Endothelial cell (in vitro differentiated cells): Measurements from ENCODE around the gene SLC30A7. TPM values are rescaled to one million over a fixed set of nuclear protein-coding genes. Genes with fewer than 3 reads are reported as not detected.

Experiments used
- DNase-seq: peaks from one replicate; pipeline ENCODE4 v3.0.0; 2021; ENCODE audit warnings: low spot score
- H3K27ac Mint-ChIP-seq: one replicate; pipeline ENCODE4 v1.8.0; 2021; ENCODE audit warnings: mixed read lengths, inconsistent platforms; ENCODE audit not compliant: unreplicated experiment
- H3K27me3 Mint-ChIP-seq: one replicate; pipeline ENCODE4 v1.8.0; 2021; ENCODE audit warnings: mild to moderate bottlenecking, moderate library complexity, mixed read lengths, inconsistent platforms; ENCODE audit not compliant: unreplicated experiment
- H3K36me3 Mint-ChIP-seq: one replicate; pipeline ENCODE4 v1.8.0; 2021; ENCODE audit warnings: mild to moderate bottlenecking, low read depth, mixed read lengths, inconsistent platforms; ENCODE audit not compliant: unreplicated experiment
- H3K4me1 Mint-ChIP-seq: one replicate; pipeline ENCODE4 v1.8.0; 2021; ENCODE audit warnings: mild to moderate bottlenecking, mixed read lengths, inconsistent platforms; ENCODE audit not compliant: unreplicated experiment
- H3K4me3 Mint-ChIP-seq: one replicate; pipeline ENCODE4 v1.8.0; 2021; ENCODE audit warnings: mild to moderate bottlenecking, mixed read lengths, inconsistent platforms; ENCODE audit not compliant: unreplicated experiment
- H3K9me3 Mint-ChIP-seq: one replicate; pipeline ENCODE4 v1.8.0; 2021; ENCODE audit warnings: mixed read lengths, inconsistent platforms; ENCODE audit not compliant: unreplicated experiment
- total RNA-seq: library from RNA; stranded (reverse); fragmentation: NEBNext Ultra II Directional; extraction: Animal tissue kit (Norgen Biotek cat#: 25700); gene quantifications from one replicate; pipeline ENCODE4 v1.2.1, GENCODE V29; 2021; ENCODE audit not compliant: unreplicated experiment
- TF ChIP-seq, protein P1 (sequence below): fragments of 200-600 bp; sonication (generic); IDR thresholded peaks from one replicate; pipeline ENCODE4 v1.5.0; 2021; ENCODE audit warnings: antibody characterized with exemption; ENCODE audit not compliant: unreplicated experiment

SLC30A7 gene
- total RNA-seq, 1 donor from 2014 or later, result 33.2 TPM

DNA sequence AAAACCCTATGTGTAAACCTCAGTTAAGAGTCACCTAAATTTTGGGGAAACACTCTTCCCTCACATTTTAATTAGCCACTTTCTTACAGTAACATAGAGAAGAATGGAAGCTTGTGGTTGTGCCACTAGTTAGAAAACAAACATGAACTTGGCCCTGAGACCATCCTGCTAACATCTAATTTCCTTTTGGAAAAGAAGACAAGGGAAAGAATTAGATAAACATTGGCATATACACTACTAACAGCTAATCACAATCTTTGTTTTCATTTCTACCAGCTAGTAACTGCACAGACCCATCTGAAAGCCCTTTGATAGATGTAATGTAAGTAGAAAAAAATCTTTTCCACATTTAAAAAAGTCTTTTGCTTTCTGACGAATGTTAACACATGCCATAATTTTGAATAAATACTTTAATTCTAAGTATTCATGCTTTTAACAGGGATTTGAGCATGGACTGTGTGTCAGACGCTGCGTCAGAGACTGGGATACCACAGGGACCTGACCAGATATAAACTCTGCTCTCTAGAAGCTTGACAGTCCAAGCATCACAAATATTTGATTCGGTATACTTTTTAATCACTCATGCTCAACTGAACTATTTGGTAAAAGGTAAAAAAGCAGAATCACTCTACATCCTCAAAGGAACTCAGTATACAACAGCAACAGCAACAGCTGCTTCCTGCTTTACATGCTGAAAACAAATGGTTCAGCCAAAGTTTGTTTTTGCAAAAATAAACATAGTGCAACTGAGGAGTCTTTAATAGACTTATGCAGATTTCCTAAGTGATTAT lies 99.5 kb downstream of the SLC30A7 start:
- H3K27ac Mint-ChIP-seq, result peak overlapping the region; percentile 97
- DNase-seq, result no peak
- TF ChIP-seq, protein P1, sequence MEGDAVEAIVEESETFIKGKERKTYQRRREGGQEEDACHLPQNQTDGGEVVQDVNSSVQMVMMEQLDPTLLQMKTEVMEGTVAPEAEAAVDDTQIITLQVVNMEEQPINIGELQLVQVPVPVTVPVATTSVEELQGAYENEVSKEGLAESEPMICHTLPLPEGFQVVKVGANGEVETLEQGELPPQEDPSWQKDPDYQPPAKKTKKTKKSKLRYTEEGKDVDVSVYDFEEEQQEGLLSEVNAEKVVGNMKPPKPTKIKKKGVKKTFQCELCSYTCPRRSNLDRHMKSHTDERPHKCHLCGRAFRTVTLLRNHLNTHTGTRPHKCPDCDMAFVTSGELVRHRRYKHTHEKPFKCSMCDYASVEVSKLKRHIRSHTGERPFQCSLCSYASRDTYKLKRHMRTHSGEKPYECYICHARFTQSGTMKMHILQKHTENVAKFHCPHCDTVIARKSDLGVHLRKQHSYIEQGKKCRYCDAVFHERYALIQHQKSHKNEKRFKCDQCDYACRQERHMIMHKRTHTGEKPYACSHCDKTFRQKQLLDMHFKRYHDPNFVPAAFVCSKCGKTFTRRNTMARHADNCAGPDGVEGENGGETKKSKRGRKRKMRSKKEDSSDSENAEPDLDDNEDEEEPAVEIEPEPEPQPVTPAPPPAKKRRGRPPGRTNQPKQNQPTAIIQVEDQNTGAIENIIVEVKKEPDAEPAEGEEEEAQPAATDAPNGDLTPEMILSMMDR, result no peak
- H3K9me3 Mint-ChIP-seq, result no peaks in the 10 kb centered on the region
- peaks cover 15% of the 10 kb centered on the region for H3K36me3 Mint-ChIP-seq
- H3K27me3 Mint-ChIP-seq, result peaks cover 7% of the 10 kb centered on the region
- H3K4me3 Mint-ChIP-seq, result no peak overlapping the region
- peaks cover 37% of the 10 kb centered on the region for H3K4me1 Mint-ChIP-seq

DNA sequence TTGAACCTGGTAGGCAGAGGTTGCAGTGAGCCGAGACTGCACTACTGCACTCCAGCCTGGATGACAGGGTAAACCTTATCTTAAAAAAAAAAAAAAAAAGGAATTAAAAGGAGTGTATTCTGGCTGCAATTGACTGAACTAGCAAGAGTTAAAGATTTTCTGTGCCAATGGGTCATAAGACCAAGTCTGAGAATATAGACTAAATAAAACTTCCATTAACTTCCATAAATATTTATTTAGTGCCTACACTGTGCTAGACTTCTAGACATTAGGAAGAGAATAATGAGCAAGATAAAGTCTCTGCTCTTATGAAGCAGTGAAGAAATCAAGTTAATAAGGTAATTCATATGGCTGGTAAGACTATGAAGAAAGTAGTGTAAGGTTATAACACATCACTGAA lies 102.5 kb downstream of the SLC30A7 start:
- peaks cover 8% of the 10 kb centered on the region for H3K36me3 Mint-ChIP-seq
- no peaks in the 10 kb centered on the region for H3K9me3 Mint-ChIP-seq
- TF ChIP-seq, protein P1, result no peak
- H3K4me1 Mint-ChIP-seq, result peaks cover 58% of the 10 kb centered on the region
- H3K27ac Mint-ChIP-seq, result peak overlapping the region; percentile 22
- DNase-seq, result no peak
- H3K27me3 Mint-ChIP-seq, result peaks cover 7% of the 10 kb centered on the region
- no peak overlapping the region for H3K4me3 Mint-ChIP-seq

DNA sequence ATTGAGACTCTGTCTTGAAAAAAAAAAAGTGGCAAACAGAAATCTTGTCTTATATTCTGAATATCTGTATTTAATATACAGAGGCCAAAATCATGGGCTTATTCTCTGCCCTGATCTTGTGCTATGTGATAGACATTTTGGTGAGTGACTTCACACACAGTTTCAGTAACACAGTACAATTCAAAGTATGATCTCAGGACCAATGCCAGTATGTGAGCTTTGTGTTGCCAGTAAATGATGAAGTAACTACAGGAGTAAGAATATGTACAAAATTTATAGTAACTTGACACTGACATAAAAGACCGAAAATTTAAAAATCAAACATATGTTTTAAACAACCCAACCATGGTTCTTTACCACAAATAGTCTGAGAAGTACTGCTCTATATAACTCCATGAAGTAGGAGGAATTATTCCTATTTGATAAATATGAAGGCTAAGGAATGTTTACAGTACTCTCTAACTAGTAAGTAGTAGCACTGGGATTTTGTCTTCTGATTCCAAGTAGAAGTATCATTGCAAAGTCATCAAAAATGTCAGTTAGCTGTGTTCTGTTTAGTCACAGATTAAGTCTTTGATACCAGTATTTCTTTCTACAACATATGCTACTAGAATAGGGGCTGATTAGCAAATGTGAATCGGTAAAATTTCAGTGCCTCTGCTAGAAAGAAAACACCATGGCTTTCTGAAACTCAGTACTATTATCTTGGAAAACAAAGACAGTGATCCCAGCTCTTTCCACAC lies 104.4 kb downstream of the SLC30A7 start:
- H3K4me3 Mint-ChIP-seq, result peak overlapping the region; percentile 37
- no peak for DNase-seq
- H3K4me1 Mint-ChIP-seq, result peaks cover 47% of the 10 kb centered on the region
- TF ChIP-seq, protein P1, result no peak
- H3K27me3 Mint-ChIP-seq, result peaks cover 7% of the 10 kb centered on the region
- peaks cover 8% of the 10 kb centered on the region for H3K36me3 Mint-ChIP-seq
- no peaks in the 10 kb centered on the region for H3K9me3 Mint-ChIP-seq
- no peak overlapping the region for H3K27ac Mint-ChIP-seq

DNA sequence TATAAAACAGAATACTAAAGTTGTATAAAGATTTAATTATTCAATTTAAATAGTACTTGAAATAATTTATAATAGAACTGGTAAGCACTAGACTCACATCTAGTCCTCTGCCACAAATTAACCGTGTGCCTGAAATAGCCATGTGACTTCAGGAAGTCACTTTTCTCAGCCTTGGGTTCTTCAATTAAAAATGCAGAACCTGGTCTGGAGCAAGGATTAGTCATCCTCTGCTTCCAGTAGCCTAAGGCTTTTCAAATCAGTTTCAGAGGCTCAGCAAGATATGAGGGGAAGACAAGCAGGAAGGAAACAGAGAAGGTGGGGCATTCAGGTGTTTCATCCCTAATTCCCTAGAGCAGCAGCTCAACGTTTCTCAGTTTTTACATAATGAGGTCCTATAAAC lies 106.7 kb downstream of the SLC30A7 start:
- H3K4me3 Mint-ChIP-seq, result no peak overlapping the region
- H3K9me3 Mint-ChIP-seq, result no peaks in the 10 kb centered on the region
- H3K27ac Mint-ChIP-seq, result no peak overlapping the region
- H3K27me3 Mint-ChIP-seq, result peaks cover 4% of the 10 kb centered on the region
- DNase-seq, result no peak
- H3K4me1 Mint-ChIP-seq, result peaks cover 35% of the 10 kb centered on the region
- TF ChIP-seq, protein P1, result no peak
- H3K36me3 Mint-ChIP-seq, result peaks cover 7% of the 10 kb centered on the region
